NB4 (cell line): ENCODE data around the gene P2RX7.

Experiments used
- POLR2A ChIP-seq: IDR thresholded peaks from 2 replicates; pipeline ENCODE4 v1.6.1; 2011; ENCODE audit warnings: mild to moderate bottlenecking; ENCODE audit not compliant: insufficient read length; ENCODE audit errors: extremely low read depth
- TF ChIP-seq, protein P1 (sequence below): IDR thresholded peaks from one replicate; pipeline ENCODE4 v1.5.1; 2012; ENCODE audit warnings: low read depth, low read length

- TF ChIP-seq, protein P1, sequence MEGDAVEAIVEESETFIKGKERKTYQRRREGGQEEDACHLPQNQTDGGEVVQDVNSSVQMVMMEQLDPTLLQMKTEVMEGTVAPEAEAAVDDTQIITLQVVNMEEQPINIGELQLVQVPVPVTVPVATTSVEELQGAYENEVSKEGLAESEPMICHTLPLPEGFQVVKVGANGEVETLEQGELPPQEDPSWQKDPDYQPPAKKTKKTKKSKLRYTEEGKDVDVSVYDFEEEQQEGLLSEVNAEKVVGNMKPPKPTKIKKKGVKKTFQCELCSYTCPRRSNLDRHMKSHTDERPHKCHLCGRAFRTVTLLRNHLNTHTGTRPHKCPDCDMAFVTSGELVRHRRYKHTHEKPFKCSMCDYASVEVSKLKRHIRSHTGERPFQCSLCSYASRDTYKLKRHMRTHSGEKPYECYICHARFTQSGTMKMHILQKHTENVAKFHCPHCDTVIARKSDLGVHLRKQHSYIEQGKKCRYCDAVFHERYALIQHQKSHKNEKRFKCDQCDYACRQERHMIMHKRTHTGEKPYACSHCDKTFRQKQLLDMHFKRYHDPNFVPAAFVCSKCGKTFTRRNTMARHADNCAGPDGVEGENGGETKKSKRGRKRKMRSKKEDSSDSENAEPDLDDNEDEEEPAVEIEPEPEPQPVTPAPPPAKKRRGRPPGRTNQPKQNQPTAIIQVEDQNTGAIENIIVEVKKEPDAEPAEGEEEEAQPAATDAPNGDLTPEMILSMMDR: no peak
- peak; percentile 58 for TF ChIP-seq POLR2A
Measured at GRCh38 chr12:121128908-121129810, 3.5 kb upstream of the P2RX7 start.
